NCI-H128 (cell line): ENCODE measurements around the gene CCNB1IP1.
"Not testable (repeated sequence)": the region's sequence is repeated elsewhere in the genome, so short reads cannot be mapped to it uniquely, and the experiment has no call there.

Source experiments
- DNase-seq: peaks from one replicate; lab custom pipeline; 2025; ENCODE audit not compliant: unreplicated experiment; lab: John Stamatoyannopoulos, UW

CCNB1IP1 gene, protein sequence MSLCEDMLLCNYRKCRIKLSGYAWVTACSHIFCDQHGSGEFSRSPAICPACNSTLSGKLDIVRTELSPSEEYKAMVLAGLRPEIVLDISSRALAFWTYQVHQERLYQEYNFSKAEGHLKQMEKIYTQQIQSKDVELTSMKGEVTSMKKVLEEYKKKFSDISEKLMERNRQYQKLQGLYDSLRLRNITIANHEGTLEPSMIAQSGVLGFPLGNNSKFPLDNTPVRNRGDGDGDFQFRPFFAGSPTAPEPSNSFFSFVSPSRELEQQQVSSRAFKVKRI

DNA sequence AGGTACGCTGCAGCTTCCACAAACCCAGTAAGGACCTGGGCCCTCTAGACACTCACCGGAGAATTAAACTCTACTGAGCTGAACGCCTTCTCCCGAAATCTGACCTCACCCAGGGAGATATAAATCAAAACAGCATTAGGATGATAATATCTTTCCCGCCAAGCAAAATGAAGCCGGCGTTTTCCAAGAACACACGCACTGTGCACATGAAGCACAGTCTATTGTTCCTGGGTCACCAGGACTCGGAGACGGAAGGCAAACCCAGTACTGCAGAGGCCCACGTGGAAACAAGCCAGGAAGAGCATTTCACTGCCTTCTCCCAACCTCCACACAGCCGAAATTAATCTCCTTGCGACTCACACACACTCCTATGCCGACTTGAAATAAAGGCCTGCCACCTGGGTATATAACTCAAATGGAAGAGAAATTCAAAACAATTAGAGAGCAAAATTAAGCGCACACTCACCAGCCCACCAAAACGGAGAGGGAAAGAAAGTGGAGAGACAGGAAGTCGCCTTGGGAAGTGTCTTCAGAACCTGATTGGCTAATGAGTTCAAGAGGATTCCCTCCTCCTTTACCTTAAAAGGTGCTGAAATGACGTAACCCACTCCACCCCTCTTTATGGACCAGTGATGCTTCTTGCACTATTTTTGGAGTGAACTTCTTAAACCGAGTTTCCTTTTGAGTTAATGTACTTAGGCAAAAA, at the start of gene CCNB1IP1:
CCNB1IP1 (minus strand) TSS at position 492 of the 706 bp plus-strand sequence. CDS start 16,756 bp downstream, outside the sequence.
- peak; percentile 46 for DNase-seq

DNA sequence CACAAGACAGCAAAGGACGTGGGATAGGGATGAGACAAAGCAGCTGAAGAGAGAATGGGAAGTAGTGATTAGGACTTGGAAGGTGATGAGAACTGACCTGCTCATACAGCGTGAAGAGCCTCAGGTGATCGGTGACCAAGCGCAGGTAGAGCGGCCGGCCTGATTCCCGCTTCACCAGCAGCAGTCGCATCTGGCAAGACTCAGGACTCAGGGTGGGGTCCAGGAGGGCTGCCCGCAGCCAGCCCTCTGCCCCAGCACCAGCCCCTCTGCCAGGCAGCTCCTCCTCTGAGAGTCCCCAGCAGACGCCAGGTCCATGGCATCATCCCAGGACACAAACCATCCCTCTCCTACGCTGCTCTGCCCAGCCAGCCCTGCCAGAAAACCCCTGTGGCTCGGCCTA, 49.4 kb upstream of the CCNB1IP1 start:
- DNase-seq: no peak

DNA sequence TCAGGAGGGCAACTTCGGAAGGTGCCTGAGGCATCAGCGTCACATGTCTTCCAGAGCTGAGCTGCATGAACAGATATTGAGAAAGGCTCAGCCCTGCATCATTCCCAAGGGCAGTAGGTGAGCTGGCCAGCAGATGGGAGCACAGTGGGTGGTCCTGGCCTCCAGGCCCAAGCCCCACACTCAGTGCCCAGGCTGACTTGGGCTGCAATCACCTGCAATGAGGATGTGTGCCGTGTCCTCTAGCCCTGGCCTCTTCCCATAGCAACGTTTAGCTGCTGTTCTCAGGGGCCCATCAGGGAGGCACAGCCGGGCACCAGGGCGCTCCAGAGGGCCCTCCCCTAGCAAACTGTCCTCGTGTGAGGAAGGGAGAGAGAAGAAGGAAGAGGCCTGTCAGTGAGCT, 48.3 kb upstream of the CCNB1IP1 start:
- no peak for DNase-seq

DNA sequence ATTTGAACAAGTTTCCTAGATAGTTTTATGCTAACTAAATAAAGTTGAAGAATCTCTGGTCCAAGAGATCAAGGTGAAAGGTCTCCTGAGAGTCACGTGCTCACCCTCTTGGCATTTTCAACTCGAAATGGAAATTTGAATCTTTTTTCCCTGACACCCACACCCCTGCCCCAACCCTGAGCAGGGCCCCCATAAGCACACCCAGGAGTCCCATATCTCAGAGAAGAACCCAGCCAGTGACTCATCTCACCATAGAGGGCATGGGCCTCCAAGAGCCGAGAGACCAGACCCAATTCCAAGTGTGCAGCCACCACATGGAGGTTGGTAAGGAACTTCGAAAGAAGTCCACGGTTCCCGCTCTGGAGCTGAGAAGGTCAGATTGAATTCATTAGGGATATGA, 47.6 kb upstream of the CCNB1IP1 start:
- no peak for DNase-seq

DNA sequence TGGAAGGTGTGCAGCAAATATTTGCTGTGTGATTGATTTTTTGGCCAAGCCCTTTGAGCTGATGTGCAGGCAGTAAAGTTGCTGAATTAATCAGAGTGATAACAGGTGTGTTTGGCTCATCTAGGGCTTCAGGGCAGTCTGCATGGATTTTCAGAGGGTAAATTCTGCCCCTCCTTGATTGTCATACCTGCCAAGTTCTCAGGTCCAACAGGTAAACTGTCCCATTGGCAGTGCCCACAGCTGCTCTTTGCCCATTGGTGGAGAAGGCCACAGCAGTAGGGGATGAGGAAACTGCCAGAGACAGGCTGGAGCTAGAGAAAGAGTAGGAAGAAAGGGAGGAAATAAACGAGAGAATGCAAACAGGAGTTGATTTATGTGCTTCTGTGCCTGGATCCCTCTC, 46.7 kb upstream of the CCNB1IP1 start:
- DNase-seq: no peak

DNA sequence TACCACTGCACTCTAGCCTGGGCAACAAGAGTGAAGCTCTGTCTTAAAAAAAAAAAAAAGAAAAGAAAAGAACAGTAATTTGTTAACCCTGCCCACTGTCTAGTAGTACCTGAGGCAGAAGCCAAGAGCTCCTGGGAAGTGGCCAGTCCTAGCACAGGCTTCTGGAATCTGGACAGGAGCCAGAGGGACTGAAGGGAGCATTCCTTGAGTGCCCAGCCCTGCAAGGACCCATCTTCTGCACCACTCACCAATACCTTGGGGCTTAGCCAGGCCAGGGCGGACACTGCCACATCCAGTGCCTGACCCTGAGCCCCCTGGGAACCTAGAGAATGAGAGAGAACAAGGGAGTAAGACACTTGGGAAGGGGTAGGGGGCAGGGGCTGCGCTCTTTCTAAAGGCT, 44.1 kb upstream of the CCNB1IP1 start:
- no peak for DNase-seq

DNA sequence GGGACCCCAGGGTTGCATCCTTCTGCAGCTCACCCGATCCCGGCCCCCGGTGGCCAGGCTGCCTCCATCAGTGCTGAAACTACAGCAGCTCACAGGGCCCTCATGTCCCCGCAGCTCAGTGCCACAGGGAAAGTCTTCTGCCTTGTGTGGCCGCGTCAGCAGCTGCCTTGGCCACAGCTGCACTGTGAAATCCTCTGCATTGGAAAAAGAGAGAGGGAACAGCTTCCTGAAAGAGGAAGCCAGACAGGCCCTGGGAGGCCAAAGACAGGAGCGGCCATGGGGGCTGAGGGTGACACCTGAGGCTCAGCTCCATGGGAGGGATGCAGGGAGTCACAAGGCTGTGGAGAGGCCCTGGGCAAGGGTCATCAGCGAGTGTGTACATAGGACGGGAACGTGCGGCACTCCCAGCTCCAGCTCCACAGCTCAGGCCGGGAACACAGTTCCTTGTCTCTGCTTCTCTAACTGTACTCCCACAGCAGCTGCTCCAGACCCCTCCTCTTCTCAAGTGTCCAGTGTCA, 43.1 kb upstream of the CCNB1IP1 start:
- no peak for DNase-seq

DNA sequence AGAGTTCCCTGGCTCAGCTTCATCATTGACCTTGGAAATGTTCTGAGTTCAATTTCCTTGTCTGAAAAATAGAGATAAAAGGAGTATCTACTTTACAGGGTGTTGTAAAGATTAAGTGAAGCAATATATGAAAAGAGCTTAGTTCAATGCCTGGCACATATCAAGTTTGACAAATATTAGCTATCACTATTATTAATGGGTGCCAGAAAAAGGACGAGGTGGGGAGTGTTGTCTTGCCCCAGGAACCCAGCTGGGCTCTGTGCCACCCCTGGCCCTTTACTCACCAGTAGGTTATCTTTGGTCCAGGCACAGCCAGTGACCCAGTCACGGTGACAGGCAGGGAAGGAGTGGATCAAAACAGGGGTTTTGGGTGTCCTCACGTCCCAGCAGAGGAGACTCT, 42.4 kb upstream of the CCNB1IP1 start:
- DNase-seq: no peak

DNA sequence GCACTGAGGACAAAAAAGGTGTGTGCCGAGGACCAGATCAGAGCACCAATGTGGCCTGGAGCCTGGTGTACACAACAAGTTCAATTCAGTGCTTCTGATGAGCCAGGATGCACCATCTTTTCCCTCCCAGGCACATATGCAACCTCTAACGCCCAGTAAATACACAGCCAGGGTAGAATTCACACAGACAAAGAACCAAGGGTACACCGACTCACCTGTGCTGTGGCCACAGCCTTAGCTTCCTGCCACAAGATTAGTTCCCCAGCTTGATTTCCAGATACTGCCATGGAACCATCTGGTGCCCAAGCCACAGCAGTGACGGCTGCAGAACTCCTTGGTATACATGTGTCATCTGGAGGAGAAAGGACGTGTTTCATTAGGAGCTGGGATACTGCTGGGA, 39.7 kb upstream of the CCNB1IP1 start:
- DNase-seq: no peak

DNA sequence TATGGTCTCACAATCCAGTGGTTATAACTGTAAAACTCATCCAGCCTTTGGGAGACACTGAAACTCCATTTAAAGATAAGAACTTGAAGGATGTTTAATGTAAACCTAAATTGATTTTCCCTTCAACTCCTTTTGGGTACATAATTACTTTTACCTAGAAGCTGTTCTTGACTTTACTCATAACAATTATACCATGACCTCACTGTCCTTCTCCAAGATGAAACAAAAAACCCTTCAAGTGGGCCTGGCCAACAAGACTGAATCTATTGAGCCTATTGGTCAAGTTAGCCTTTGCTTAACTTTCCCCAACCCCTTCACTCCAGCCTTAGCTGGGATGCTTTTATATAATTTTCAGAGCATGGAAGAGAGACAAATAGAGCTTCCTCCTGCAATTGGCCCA, 32.8 kb upstream of the CCNB1IP1 start:
- DNase-seq: no peak

DNA sequence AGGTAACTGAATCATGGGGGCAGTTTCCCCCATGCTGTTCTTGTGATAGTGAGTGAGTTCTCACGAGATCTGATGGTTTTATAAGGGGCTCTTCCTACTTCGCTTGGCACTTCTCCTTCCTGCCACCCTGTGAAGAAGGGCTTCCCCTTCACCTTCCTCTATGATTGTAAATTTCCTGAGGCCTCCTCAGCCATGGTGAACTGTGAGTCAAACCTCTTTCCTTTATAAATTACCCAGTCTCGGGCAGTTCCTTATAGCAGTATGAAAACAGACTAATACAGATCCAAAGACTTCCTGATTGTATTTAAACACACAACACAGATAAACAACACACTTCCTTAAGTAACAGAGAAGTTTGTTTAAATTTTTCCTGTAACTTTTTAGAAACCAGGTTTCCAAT, 25.4 kb upstream of the CCNB1IP1 start:
- not testable (repeated sequence) for DNase-seq

DNA sequence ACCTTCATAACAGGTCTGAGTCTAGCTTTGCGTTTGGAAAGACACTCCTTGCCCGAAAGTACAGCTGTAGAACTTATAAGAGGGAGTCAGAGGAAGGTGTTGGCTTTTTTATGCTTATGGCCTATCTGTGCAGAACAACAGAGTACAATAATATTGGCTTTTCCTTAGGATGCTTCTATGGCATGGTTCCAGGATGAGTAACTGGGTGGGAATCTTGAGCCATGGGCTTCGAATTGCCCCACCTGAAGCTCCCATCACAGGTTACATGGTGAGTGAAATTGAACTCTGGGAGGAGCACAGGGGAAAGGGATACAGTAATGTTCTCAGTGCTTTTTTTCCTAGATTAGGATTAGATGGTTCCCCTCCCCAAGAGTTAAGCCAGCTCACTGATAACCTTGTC, 23.3 kb upstream of the CCNB1IP1 start:
- DNase-seq: no peak

DNA sequence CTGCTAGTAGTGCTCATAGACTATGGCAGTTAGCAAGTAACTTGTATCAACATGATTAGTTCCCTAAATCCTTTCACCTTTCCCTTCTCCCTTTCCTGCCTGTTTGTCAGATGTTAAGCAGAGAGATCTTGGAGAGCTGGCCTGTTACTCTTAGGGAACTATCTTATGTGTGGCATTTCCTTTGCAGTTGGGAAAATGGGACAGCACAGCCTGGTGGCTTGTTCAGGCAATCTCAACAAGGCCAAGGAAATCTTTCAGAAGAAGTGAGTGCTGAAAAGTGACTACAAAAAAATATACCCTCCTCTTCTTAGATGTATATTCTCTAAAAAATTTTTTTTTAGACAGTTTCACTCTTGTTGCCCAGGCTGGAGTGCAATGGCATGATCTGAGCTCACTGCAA, 17.8 kb upstream of the CCNB1IP1 start:
- no peak for DNase-seq

DNA sequence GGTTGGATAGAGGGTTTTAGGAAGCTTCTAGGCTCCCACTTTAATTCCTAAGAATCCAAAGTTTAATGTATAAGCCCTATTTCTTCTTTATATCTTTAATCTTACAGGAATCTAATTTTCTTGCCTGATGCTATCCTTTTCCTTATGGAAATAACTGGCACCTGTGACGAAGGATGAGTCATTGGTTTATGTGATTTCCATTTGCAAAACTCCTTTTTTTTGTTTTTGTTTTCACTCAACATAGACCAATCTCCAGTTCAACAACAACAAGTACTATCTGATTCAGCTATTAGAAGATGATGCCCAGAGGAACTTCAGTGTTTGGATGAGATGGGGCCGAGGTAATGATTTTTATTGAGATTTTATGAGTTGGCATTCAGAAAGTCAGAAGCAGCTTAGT, 17.2 kb upstream of the CCNB1IP1 start:
- no peak for DNase-seq

DNA sequence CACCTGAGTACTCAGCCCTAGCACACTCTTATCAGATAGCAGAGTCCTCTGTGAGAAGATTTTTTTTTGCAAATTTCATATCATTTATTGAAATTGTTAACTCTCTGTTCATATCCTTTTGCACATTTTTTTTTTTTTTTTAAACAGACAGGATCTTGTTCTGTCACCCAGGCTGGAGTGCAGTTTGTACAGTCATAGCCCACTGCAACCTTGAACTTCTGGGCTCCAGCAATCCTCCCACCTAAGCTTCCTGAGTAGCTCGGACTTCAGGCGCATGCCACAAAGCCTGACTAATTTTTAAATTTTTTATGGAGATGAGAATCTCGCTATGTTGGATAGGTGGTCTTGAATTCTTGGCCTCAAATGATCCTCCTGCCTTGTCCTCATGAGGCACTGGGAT, 14.7 kb upstream of the CCNB1IP1 start:
- no peak for DNase-seq

DNA sequence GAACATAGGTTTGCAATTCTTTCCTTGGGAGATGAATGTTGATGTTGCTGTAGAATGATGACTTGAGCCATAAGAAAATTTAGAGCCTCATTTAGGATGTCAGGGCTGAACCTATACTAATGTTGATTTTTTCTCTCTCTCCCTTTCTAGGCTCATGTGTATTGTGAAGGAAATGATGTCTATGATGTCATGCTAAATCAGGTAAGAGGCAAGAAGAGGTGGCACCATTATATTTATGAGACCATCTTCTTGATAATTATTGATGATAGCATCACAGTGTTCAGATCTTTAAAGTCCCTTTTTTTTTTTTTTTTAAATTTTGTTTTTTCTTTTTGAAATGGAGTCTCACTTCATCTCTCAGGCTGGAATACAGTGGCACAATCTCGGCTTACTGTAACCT, 13.6 kb upstream of the CCNB1IP1 start:
- no peak for DNase-seq

DNA sequence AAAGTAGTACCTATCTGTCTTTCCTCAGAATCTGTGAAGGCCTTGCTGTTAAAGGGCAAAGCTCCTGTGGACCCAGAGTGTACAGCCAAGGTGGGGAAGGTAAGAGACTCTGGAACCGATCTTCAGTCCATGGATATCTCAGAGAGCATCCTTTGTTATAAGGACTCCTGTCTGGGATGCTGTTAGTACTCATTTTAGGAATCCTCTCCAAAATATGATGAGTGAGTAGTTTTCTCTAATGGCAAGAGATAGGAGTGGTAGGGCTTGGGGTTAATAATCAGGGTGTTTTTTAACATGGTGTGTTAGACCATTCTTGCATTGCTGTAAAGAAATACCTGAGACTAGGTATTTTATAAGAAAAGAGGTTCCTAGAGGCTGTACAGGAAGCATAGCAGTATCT, 12.3 kb upstream of the CCNB1IP1 start:
- DNase-seq: no peak

DNA sequence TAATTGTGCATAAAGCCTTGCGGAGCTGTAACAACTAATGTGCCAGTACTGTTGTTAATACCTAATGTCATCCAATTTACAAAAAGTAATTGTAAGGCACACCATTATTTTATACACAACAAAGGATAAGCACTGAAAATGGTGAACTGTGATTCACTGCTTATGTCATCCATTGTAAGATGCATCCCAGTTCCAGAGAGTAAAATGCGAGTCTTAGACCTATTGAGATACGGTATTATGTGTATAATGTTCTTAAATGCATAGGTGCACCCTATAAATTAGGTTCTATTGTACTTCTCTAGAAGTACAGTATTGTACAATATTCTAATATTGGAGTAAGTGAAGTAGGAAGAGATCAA, 10.8 kb upstream of the CCNB1IP1 start:
- DNase-seq: no peak

DNA sequence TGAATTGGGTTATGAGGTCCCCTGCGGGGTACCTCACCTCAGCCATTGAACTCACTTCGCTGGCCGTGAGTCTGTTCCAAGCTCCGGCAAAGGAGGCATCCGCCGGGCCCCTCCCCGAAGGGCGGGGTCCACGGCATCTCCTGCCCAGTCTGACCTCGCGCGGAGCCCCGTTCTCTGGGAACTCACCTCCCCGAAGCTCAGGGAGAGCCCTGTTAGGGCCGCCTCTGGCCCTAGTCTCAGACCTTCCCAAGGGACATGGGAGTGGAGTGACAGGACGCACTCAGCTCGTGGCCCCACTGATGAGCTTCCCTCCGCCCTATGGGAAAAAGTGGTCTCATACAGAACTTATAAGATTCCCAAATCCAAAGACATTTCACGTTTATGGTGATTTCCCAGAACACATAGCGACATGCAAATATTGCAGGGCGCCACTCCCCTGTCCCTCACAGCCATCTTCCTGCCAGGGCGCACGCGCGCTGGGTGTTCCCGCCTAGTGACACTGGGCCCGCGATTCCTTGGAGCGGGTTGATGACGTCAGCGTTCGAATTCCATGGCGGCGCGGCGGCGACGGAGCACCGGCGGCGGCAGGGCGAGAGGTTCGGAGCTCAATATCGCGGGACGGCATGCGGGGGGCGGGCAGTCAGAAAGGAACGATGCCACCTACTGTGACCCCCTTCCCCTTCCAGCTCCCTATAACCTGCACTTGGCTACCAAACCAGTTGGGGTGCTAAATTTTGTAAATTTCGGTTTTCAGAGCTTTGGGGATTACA, 10.2 kb upstream of the CCNB1IP1 start, which contains the start of gene PARP2:
PARP2 (plus strand) TSS at position 544 of the 770 bp plus-strand sequence; CDS start at position 551, 7 bp downstream.
- DNase-seq: peak; percentile 98

DNA sequence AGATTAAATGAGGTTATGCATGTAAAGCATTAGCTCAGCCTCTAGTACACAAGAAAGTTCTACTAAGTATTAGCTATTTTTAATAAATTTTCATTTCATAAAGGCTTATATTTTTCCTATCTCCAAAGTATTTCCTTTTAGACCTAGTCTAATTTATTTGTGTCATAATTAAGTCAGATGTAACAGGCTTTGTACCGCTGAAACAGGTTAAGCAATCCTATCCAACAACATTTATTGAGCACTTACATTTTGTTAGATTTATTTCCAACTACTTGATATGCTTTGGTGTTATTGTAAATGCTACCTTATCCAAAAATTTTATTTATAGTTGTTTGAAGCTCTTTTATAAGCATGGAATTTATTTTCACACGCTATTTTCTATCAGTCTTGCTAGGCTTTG, 8.6 kb upstream of the CCNB1IP1 start:
- no peak for DNase-seq

DNA sequence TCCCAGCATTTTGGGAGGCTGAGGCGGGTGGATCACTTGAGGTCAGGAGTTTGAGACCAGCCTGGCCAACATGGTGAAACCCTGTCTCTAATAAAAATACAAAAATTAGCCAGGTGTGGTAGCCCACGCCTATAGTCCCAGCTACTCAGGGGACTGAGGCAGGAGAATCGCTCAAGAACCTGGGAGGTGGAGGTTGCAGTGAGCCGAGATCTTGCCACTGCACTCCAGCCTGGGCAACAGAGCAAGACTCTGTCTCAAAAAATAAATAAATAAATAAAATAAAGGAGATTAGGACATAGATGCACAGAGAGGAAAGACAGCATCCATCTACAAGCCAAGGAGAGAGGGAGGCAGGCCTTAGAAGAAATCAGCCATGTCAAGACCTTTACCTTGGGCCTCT, 8.0 kb upstream of the CCNB1IP1 start:
- not testable (repeated sequence) for DNase-seq

DNA sequence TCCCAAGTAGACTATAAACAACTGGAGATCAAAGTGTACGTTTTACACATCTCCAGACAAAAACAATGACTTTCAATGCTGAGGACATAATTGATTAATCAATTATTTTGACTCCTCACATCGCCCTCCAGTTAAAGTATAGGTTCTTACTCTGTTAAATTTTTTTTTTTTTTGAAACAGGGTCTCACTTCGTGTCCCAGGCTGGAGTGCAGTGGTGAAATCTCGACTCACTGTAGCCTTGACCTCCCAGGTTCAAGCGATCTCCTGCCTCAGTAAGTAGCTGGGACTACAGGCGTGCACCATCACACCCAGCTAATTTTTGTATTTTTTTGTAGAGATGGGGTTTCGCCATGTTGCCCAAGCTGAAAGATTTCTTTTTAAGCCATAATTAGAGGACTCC, 938 bp upstream of the CCNB1IP1 start:
- no peak for DNase-seq
